H1 (cell line): ENCODE data around the gene NOB1. TPM values are rescaled to one million over a fixed set of nuclear protein-coding genes. Genes with fewer than 3 reads are reported as not detected.

Experiments used
- CTCF ChIA-PET: fragments of 300-600 bp; sonication (Branson Sonifier 250); formaldehyde crosslinking; loops from one replicate; lab custom pipeline; 2021; ENCODE audit not compliant: partially characterized antibody; lab: Charles Lee
- POLR2A ChIA-PET: fragments of 300-600 bp; sonication (Branson Sonifier 250); formaldehyde crosslinking; loops from one replicate; lab custom pipeline; 2021; ENCODE audit warnings: inconsistent platforms; ENCODE audit not compliant: partially characterized antibody; lab: Charles Lee
- DNase-seq, 2 experiments: peaks; one replicate each; pipeline versions ENCODE4 v3.0.0 to v3.0.0-alpha.2; 2010 to 2022; ENCODE audit warnings: low spot score in 2 of 2, low read depth in 1 of 2, mixed read lengths in 1 of 2
- FAIRE-seq: peaks from 2 replicates; lab custom pipeline; 2011; peaks lifted over from hg19 to GRCh38; lab: Jason Lieb, UNC
- H2AFZ ChIP-seq: 2 replicates; pipeline ENCODE4 v1.8.1; 2012; ENCODE audit warnings: low read length, inconsistent platforms
- H2AK5ac ChIP-seq: 2 replicates; pipeline ENCODE4 v1.6.1; 2013; ENCODE audit warnings: low read depth, low read length
- H2BK120ac ChIP-seq: replicated peaks from 2 replicates; pipeline ENCODE3; 2013; ENCODE audit warnings: low read depth, low read length, inconsistent platforms
- H2BK12ac ChIP-seq: 2 replicates; pipeline ENCODE4 v1.6.1; 2013; ENCODE audit warnings: low read depth, low read length
- H2BK15ac ChIP-seq: 2 replicates; pipeline ENCODE4 v1.6.1; 2013; ENCODE audit warnings: low read length
- H2BK20ac ChIP-seq: 2 replicates; pipeline ENCODE4 v1.6.1; 2013; ENCODE audit warnings: low read length
- H2BK5ac ChIP-seq: 2 replicates; pipeline ENCODE4 v1.6.1; 2013; ENCODE audit warnings: low read depth, low read length
- H3K14ac ChIP-seq: 2 replicates; pipeline ENCODE4 v1.6.1; 2013; ENCODE audit warnings: inconsistent platforms; ENCODE audit not compliant: insufficient read length
- H3K18ac ChIP-seq: 2 replicates; pipeline ENCODE4 v1.6.1; 2013; ENCODE audit warnings: low read length; ENCODE audit errors: extremely low read depth
- H3K23ac ChIP-seq: 2 replicates; pipeline ENCODE4 v1.6.1; 2013; ENCODE audit warnings: inconsistent platforms; ENCODE audit not compliant: insufficient read length
- H3K23me2 ChIP-seq: 2 replicates; pipeline ENCODE4 v1.6.1; 2013; ENCODE audit warnings: low read depth, low read length
- H3K27ac ChIP-seq: 2 replicates; pipeline ENCODE4 v1.6.1; 2011; ENCODE audit warnings: low read depth, low read length, inconsistent platforms
- H3K27me3 ChIP-seq, 4 experiments: replicated peaks in 1 of 4; 1 replicate in 1 of 4; 2 replicates in 3 of 4; pipeline versions ENCODE4 v1.6.1 to v1.8.1; 2011 to 2013; ENCODE audit warnings: low read length in 3 of 4, mild to moderate bottlenecking in 3 of 4, inconsistent platforms in 2 of 4, mixed read lengths in 2 of 4, moderate library complexity in 1 of 4; ENCODE audit not compliant: control insufficient read depth in 3 of 4, insufficient read depth in 3 of 4; ENCODE audit errors: extremely low read depth in 1 of 4
- H3K36me3 ChIP-seq, 4 experiments: 2 replicates each; pipeline versions ENCODE4 v1.6.1 to v1.8.1; 2011 to 2013; ENCODE audit warnings: mild to moderate bottlenecking in 4 of 4, low read length in 3 of 4, moderate library complexity in 2 of 4, control low read depth in 1 of 4, inconsistent platforms in 1 of 4; ENCODE audit not compliant: insufficient read depth in 4 of 4, control insufficient read depth in 2 of 4
- H3K4ac ChIP-seq: replicated peaks from 2 replicates; pipeline ENCODE3; 2013; ENCODE audit warnings: low read length, low read depth, mixed read lengths, inconsistent platforms; ENCODE audit not compliant: insufficient read length
- H3K4me1 ChIP-seq, 4 experiments: replicated peaks in 1 of 4; 1 replicate in 1 of 4; 2 replicates in 3 of 4; pipeline versions ENCODE4 v1.6.1 to v1.8.1; 2011 to 2013; ENCODE audit warnings: low read length in 3 of 4, inconsistent platforms in 2 of 4, mixed read lengths in 1 of 4; ENCODE audit not compliant: insufficient read depth in 4 of 4, control insufficient read depth in 3 of 4
- H3K4me2 ChIP-seq, 2 experiments: 2 replicates each; pipeline versions ENCODE4 v1.6.1 to v1.8.1; 2011 to 2013; ENCODE audit warnings: low read depth in 2 of 2, low read length in 2 of 2, control low read depth in 1 of 2, inconsistent platforms in 1 of 2, mild to moderate bottlenecking in 1 of 2; ENCODE audit not compliant: insufficient read depth in 1 of 2
- H3K4me3 ChIP-seq, 4 experiments: fragments of 200-600, 300-600 bp in 1 of 4; sonication (generic), shearing (Covaris generic), sonication (Bioruptor Twin) in 1 of 4; 2 replicates each; pipeline versions ENCODE4 v1.5.1 to v1.8.1; 2011 to 2016; ENCODE audit warnings: low read length in 4 of 4, low read depth in 3 of 4, control low read depth in 2 of 4, inconsistent platforms in 2 of 4, mild to moderate bottlenecking in 2 of 4, mixed read lengths in 1 of 4, moderate library complexity in 1 of 4; ENCODE audit not compliant: insufficient read depth in 2 of 4; ENCODE audit errors: extremely low read depth in 1 of 4
- H3K56ac ChIP-seq: replicated peaks from 2 replicates; pipeline ENCODE3; 2013; ENCODE audit warnings: low read depth, mild to moderate bottlenecking, mixed read lengths, low read length, inconsistent platforms; ENCODE audit not compliant: insufficient read length
- H3K79me1 ChIP-seq: 2 replicates; pipeline ENCODE4 v1.6.1; 2013; ENCODE audit warnings: low read depth, low read length, control low read depth
- H3K79me2 ChIP-seq, 2 experiments: 2 replicates each; pipeline versions ENCODE4 v1.6.1 to v1.8.1; 2012 to 2013; ENCODE audit warnings: low read length in 2 of 2, mild to moderate bottlenecking in 2 of 2, inconsistent platforms in 1 of 2; ENCODE audit not compliant: insufficient read depth in 2 of 2, control insufficient read depth in 1 of 2
- H3K9ac ChIP-seq, 4 experiments: replicated peaks in 1 of 4; 1 replicate in 1 of 4; 2 replicates in 3 of 4; pipeline versions ENCODE4 v1.6.1 to v1.8.1; 2011 to 2013; ENCODE audit warnings: low read depth in 3 of 4, low read length in 3 of 4, control low read depth in 2 of 4, mild to moderate bottlenecking in 2 of 4, moderate library complexity in 2 of 4, inconsistent platforms in 1 of 4; ENCODE audit errors: extremely low read depth in 1 of 4
- H3K9me3 ChIP-seq, 2 experiments: 2 replicates each; pipeline versions ENCODE4 v1.6.1 to v1.8.1; 2012 to 2013; ENCODE audit warnings: mild to moderate bottlenecking in 2 of 2, moderate library complexity in 2 of 2, control low read depth in 1 of 2, inconsistent platforms in 1 of 2, low read depth in 1 of 2, low read length in 1 of 2, mixed read lengths in 1 of 2; ENCODE audit not compliant: insufficient read depth in 2 of 2
- H4K20me1 ChIP-seq, 2 experiments: replicated peaks in 1 of 2; 2 replicates each; pipeline versions ENCODE3 to v1.8.1; 2011 to 2013; ENCODE audit warnings: inconsistent platforms in 2 of 2, low read length in 2 of 2, mild to moderate bottlenecking in 1 of 2; ENCODE audit not compliant: insufficient read depth in 2 of 2, control insufficient read depth in 1 of 2
- H4K5ac ChIP-seq: 2 replicates; pipeline ENCODE4 v1.6.1; 2013; ENCODE audit warnings: low read length, low read depth, mixed read lengths, inconsistent platforms; ENCODE audit not compliant: insufficient read length
- H4K8ac ChIP-seq: 2 replicates; pipeline ENCODE4 v1.8.0; 2013; ENCODE audit warnings: mild to moderate bottlenecking, moderate library complexity, low read length, inconsistent platforms; ENCODE audit not compliant: insufficient read depth; ENCODE audit errors: extremely low read depth
- H4K91ac ChIP-seq: replicated peaks from 2 replicates; pipeline ENCODE3; 2013; ENCODE audit warnings: low read length, mixed read lengths, inconsistent platforms; ENCODE audit not compliant: insufficient read length
- ATF2 ChIP-seq: IDR thresholded peaks from 2 replicates; pipeline ENCODE4 v1.6.1; 2012; ENCODE audit warnings: low read length, inconsistent platforms
- CHD1 ChIP-seq: IDR thresholded peaks from 2 replicates; pipeline ENCODE4 v1.6.1; 2012; ENCODE audit warnings: low read depth, low read length, improper control_type of control experiment
- TEAD4 ChIP-seq: IDR thresholded peaks from 2 replicates; pipeline ENCODE4 v1.6.1; 2012; ENCODE audit warnings: low read depth, low read length, inconsistent platforms, mixed read lengths
- WGBS, 2 experiments: shearing (Covaris generic) in 1 of 2; methylation state at CpG; one replicate each; pipeline versions ENCODE4 v1.1.6 to v1.1.7; 2013 to 2015; ENCODE audit warnings: low lambda C conversion rate in 2 of 2, mixed read lengths in 2 of 2, inconsistent platforms in 1 of 2, low coverage in 1 of 2, missing lambda C conversion rate in 1 of 2; ENCODE audit not compliant: insufficient replicate concordance in 2 of 2, insufficient coverage in 1 of 2, insufficient read length in 1 of 2; ENCODE audit errors: extremely low coverage in 1 of 2, missing lambda C conversion rate in 1 of 2; 5-methylcytosine and 5-hydroxymethylcytosine counted together
- polyA plus RNA-seq, 7 experiments: library from polyadenylated mRNA; depleted of rRNA in 3 of 7; stranded (reverse) in 5 of 7; unstranded in 2 of 7; fragments of >200 nt in 5 of 7; fragments of 200-250 nt in 2 of 7; gene quantifications; 1 replicate in 5 of 7; 2 replicates in 1 of 7; 4 replicates in 1 of 7; pipeline versions ENCODE4 v1.2.1 to v1.2.3, GENCODE V29; 2011 to 2013; ENCODE audit warnings: missing spikeins in 2 of 7, mixed read lengths in 2 of 7
- total RNA-seq: library from RNA; stranded (reverse); fragmentation: NEBNext Ultra II Directional; extraction: Animal tissue kit (Norgen Biotek cat#: 25700); gene quantifications from 2 replicates; pipeline ENCODE4 v1.2.1, GENCODE V29; 2021
- TF ChIP-seq, protein P1 (sequence below): IDR thresholded peaks from 2 replicates; pipeline ENCODE4 v1.6.1; 2012; ENCODE audit warnings: inconsistent platforms

Gene NOB1
- total and polyA plus RNA-seq, 2 of the 8 experiments (the other 6 are each of a cell fraction or from before 2014, with no cell fraction given), result 88.2 to 108 TPM

GRCh38 chr16:69706975-69707340 is 47.8 kb downstream of the NOB1 start:
- no peak overlapping the region for H3K4me3 ChIP-seq
- no peaks in the 10 kb centered on the region for H3K79me1 ChIP-seq
- H2AK5ac ChIP-seq, result no peak overlapping the region
- no peaks in the 10 kb centered on the region for H3K27me3 ChIP-seq
- H3K36me3 ChIP-seq, result peaks cover 0 to 3% (median under 1%) of the 10 kb centered on the region in 4 experiments; a peak in 2 of 8 replicates
- H4K91ac ChIP-seq, result no peak overlapping the region
- no peak overlapping the region for H2BK120ac ChIP-seq
- H3K4me1 ChIP-seq, result no peaks in the 10 kb centered on the region
- no peak overlapping the region for H3K27ac ChIP-seq
- 100% methylated on average over 1 of the region's 2 CpGs; no CpG with 5 or more reads in 1 of the 2 experiments for WGBS, 2 experiments
- POLR2A ChIA-PET, result interaction anchor here (2.8 kb wide), 1 partner anchor 19 kb away, joined by 11 read pairs; the partner anchor contains the start of gene NQO1
- no peaks in the 10 kb centered on the region for H3K79me2 ChIP-seq
- no peak overlapping the region for H3K23ac ChIP-seq
- H2BK15ac ChIP-seq, result no peak overlapping the region
- no peak overlapping the region for H2AFZ ChIP-seq
- no peak overlapping the region for H2BK20ac ChIP-seq
- H3K4me2 ChIP-seq, result no peak overlapping the region
- no peak overlapping the region for H3K9ac ChIP-seq
- H3K23me2 ChIP-seq, result no peaks in the 10 kb centered on the region; the same call in 1 of the 2 replicates
- CTCF ChIA-PET, result interaction anchor here (0.9 to 7.5 kb wide), 5 partner anchors 17 to 92 kb away, joined by 3 to 88 read pairs (median 5); partner anchors contain the start of genes NOB1 and NQO1
- no peak overlapping the region for H3K18ac ChIP-seq
- no peak overlapping the region for H3K56ac ChIP-seq
- no peak overlapping the region for H2BK12ac ChIP-seq
- no peak for TF ChIP-seq ATF2
- TF ChIP-seq CHD1, result no peak
- TF ChIP-seq, protein P1, sequence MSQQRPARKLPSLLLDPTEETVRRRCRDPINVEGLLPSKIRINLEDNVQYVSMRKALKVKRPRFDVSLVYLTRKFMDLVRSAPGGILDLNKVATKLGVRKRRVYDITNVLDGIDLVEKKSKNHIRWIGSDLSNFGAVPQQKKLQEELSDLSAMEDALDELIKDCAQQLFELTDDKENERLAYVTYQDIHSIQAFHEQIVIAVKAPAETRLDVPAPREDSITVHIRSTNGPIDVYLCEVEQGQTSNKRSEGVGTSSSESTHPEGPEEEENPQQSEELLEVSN, result no peak
- TF ChIP-seq TEAD4, result no peak
- H4K20me1 ChIP-seq, result no peaks in the 10 kb centered on the region
- no peak overlapping the region for H4K8ac ChIP-seq
- FAIRE-seq (no peak), DNase-seq (peak in 1 of 2 experiments; percentile 13)
- H4K5ac ChIP-seq, result no peak overlapping the region
- no peak overlapping the region for H3K4ac ChIP-seq
- no peaks in the 10 kb centered on the region for H3K9me3 ChIP-seq
- no peak overlapping the region for H3K14ac ChIP-seq
- H2BK5ac ChIP-seq, result no peak overlapping the region
